K562 (cell line): ENCODE results near the gene CLIC1. TPM values are rescaled to one million over a fixed set of nuclear protein-coding genes. Genes with fewer than 3 reads are reported as not detected.

Experiments used
- CBFB ChIP-seq: sonication (generic); formaldehyde crosslinking; IDR thresholded peaks from 2 replicates; pipeline ENCODE4 v1.4.0; 2020; ENCODE audit warnings: mild to moderate bottlenecking, missing genetic modification reagents
- CBX5 ChIP-seq: IDR thresholded peaks from 2 replicates; pipeline ENCODE4 v1.6.1; 2014; ENCODE audit warnings: low read depth, borderline replicate concordance
- CHD2 ChIP-seq: IDR thresholded peaks from 2 replicates; pipeline ENCODE4 v1.6.1; 2011; ENCODE audit warnings: low read depth, low read length
- EGR1 ChIP-seq: fragments of 450-650 bp; conservative IDR thresholded peaks from 2 replicates; pipeline ENCODE4 v1.6.1; 2017; ENCODE audit warnings: mild to moderate bottlenecking
- IRF2 ChIP-seq: sonication (generic); formaldehyde crosslinking; IDR thresholded peaks from 2 replicates; pipeline ENCODE4 v1.8.1; 2022; ENCODE audit warnings: mild to moderate bottlenecking, missing genetic modification reagents
- KLF1 ChIP-seq: fragments of 450-650 bp; IDR thresholded peaks from 2 replicates; pipeline ENCODE4 v1.6.1; 2016; ENCODE audit warnings: missing genetic modification characterization, missing compliant biosample characterization
- NR1H2 ChIP-seq: sonication (generic); formaldehyde crosslinking; IDR thresholded peaks from 2 replicates; pipeline ENCODE4 v1.4.0; 2020; ENCODE audit warnings: mild to moderate bottlenecking, missing genetic modification reagents
- PHTF2 ChIP-seq: fragments of 250-450 bp; sonication (Bioruptor Pico); IDR thresholded peaks from 2 replicates; pipeline ENCODE4 v1.5.0; 2021; ENCODE audit warnings: mild to moderate bottlenecking
- POLR2A ChIP-seq: fragments of 450-650 bp; conservative IDR thresholded peaks from 2 replicates; pipeline ENCODE4 v1.6.1; 2016
- POLR2G ChIP-seq: fragments of 200-400 bp; formaldehyde crosslinking; IDR thresholded peaks from 2 replicates; pipeline ENCODE4 v1.6.1; 2017; ENCODE audit warnings: low read depth, mild to moderate bottlenecking, antibody characterized with exemption, low read length, moderate library complexity
- PTTG1 ChIP-seq: fragments of 450-650 bp; IDR thresholded peaks from 2 replicates; pipeline ENCODE4 v1.6.1; 2016; ENCODE audit warnings: low read depth, mild to moderate bottlenecking, missing genetic modification characterization, missing compliant biosample characterization
- RUNX1 ChIP-seq: sonication (generic); IDR thresholded peaks from 2 replicates; pipeline ENCODE4 v1.6.1; 2016; ENCODE audit warnings: antibody characterized with exemption, low read depth
- SLC30A9 ChIP-seq: fragments of 250-450 bp; sonication (Bioruptor Pico); IDR thresholded peaks from 2 replicates; pipeline ENCODE4 v1.8.0; 2022; ENCODE audit warnings: mild to moderate bottlenecking, moderate library complexity
- TAL1 ChIP-seq: fragments of 450-650 bp; IDR thresholded peaks from 2 replicates; pipeline ENCODE4 v1.6.1; 2016; ENCODE audit warnings: mild to moderate bottlenecking
- ZKSCAN1 ChIP-seq: fragments of 150-350 bp; IDR thresholded peaks from 2 replicates; pipeline ENCODE4 v1.6.1; 2016; ENCODE audit warnings: low read depth, low read length
- ZNF408 ChIP-seq: fragments of 250-450 bp; sonication (Bioruptor Pico); IDR thresholded peaks from 2 replicates; pipeline ENCODE4 v1.4.0; 2020; ENCODE audit warnings: low read depth, mild to moderate bottlenecking, moderate library complexity
- ZNF589 ChIP-seq: fragments of 200-800 bp; sonication (Bioruptor generic); IDR thresholded peaks from 2 replicates; pipeline ENCODE4 v1.6.1; 2016; ENCODE audit warnings: low read depth, missing genetic modification characterization, missing compliant biosample characterization
- ZNF76 ChIP-seq: fragments of 250-450 bp; sonication (Bioruptor Pico); IDR thresholded peaks from 2 replicates; pipeline ENCODE4 v1.4.0; 2020; ENCODE audit warnings: mild to moderate bottlenecking, moderate library complexity, borderline replicate concordance
- polyA plus RNA-seq, 8 experiments: library from polyadenylated mRNA; depleted of rRNA in 4 of 8; stranded (reverse) in 5 of 8; unstranded in 3 of 8; fragments of >200 nt; fragmentation: Nextera tagmentation in 2 of 8; fragmentation: Illumina TruSeq in 1 of 8; extraction: Ambion mirVana in 2 of 8; extraction: Trizol in 1 of 8; gene quantifications; 2 replicates each; pipeline versions ENCODE4 v1.2.1 to v1.2.3, GENCODE V29; 2011 to 2014; ENCODE audit warnings: inconsistent platforms in 1 of 8, missing spikeins in 1 of 8
- total RNA-seq, 7 experiments: library from RNA; depleted of rRNA in 6 of 7; stranded (reverse); fragments of >200 nt in 6 of 7; fragmentation: Illumina TruSeq in 2 of 7; extraction: Trizol in 2 of 7; gene quantifications; 2 replicates each; pipeline versions ENCODE4 v1.2.1 to v1.2.3, GENCODE V29; 2011 to 2021; ENCODE audit warnings: low replicate concordance in 1 of 7
- TF ChIP-seq, protein P1 (sequence below): IDR thresholded peaks from 3 replicates; pipeline ENCODE4 v1.6.1; 2011; ENCODE audit warnings: borderline replicate concordance, mild to moderate bottlenecking, moderate library complexity; ENCODE audit not compliant: insufficient read length; ENCODE audit errors: extremely low read depth
- TF ChIP-seq, protein P2 (sequence below): sonication (generic); formaldehyde crosslinking; IDR thresholded peaks from 2 replicates; pipeline ENCODE4 v1.8.1; 2022; ENCODE audit warnings: missing genetic modification reagents
- TF ChIP-seq, protein P3 (sequence below): sonication (generic); formaldehyde crosslinking; IDR thresholded peaks from 2 replicates; pipeline ENCODE4 v1.8.1; 2023; ENCODE audit warnings: mild to moderate bottlenecking, missing genetic modification reagents
- TF ChIP-seq, protein P4 (sequence below): fragments of 450-650 bp; IDR thresholded peaks from 2 replicates; pipeline ENCODE4 v1.6.1; 2014; ENCODE audit warnings: low read depth, mild to moderate bottlenecking, moderate library complexity, borderline replicate concordance

CLIC1 gene
- total and polyA plus RNA-seq, 9 of the 15 experiments (the other 6 are each of a cell fraction or from before 2014, with no cell fraction given) = 1,267 to 2,419 (median 1,808) TPM

DNA sequence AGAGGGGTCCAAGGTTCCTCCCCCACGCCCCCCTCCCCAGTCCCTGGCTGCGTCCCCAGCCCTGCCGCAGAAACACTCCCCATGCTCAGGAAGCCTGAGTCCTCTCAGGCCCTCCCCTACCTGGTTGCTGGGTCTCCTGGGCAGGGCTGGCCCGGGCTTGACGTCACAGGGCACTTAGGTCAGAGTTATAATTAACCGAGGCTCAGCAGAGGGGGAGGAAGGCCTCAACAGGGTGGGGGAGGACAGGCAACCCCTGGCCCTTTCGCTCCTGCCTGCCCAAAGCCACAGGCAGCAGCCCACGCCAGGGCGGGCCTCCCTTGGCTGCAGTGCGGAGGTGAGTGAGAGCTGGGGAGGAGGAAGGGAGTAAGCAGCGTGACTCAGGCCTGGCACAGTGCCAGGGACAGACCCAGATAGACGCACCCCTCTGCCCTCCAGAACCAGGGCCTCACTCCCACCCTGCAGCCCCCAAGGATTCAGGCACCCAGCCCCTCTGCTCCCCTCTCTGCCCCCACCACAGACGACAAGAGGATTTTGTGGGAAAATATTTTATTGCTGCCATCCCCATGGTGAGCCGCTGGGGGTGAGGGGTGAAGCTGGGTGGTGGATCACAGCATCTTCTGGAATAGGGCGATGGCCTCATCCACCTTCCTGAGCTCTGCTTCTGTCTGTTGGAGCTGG, 40.8 kb upstream of the CLIC1 start, which contains the start of gene VWA7 (continued):
- TF ChIP-seq ZKSCAN1 = peak; percentile 91
- peak; percentile 84 for TF ChIP-seq POLR2G
- TF ChIP-seq ZNF408 (CRISPR knock-in tag) = no peak
- peak; percentile 84; the same call in 1 of the 2 replicates for TF ChIP-seq POLR2A
- TF ChIP-seq, protein P1, sequence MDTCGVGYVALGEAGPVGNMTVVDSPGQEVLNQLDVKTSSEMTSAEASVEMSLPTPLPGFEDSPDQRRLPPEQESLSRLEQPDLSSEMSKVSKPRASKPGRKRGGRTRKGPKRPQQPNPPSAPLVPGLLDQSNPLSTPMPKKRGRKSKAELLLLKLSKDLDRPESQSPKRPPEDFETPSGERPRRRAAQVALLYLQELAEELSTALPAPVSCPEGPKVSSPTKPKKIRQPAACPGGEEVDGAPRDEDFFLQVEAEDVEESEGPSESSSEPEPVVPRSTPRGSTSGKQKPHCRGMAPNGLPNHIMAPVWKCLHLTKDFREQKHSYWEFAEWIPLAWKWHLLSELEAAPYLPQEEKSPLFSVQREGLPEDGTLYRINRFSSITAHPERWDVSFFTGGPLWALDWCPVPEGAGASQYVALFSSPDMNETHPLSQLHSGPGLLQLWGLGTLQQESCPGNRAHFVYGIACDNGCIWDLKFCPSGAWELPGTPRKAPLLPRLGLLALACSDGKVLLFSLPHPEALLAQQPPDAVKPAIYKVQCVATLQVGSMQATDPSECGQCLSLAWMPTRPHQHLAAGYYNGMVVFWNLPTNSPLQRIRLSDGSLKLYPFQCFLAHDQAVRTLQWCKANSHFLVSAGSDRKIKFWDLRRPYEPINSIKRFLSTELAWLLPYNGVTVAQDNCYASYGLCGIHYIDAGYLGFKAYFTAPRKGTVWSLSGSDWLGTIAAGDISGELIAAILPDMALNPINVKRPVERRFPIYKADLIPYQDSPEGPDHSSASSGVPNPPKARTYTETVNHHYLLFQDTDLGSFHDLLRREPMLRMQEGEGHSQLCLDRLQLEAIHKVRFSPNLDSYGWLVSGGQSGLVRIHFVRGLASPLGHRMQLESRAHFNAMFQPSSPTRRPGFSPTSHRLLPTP = no peak
- TF ChIP-seq SLC30A9 = no peak
- TF ChIP-seq KLF1 = peak; percentile 92
- peak; percentile 40; the same call in 1 of the 2 replicates for TF ChIP-seq TAL1
- TF ChIP-seq, protein P2, sequence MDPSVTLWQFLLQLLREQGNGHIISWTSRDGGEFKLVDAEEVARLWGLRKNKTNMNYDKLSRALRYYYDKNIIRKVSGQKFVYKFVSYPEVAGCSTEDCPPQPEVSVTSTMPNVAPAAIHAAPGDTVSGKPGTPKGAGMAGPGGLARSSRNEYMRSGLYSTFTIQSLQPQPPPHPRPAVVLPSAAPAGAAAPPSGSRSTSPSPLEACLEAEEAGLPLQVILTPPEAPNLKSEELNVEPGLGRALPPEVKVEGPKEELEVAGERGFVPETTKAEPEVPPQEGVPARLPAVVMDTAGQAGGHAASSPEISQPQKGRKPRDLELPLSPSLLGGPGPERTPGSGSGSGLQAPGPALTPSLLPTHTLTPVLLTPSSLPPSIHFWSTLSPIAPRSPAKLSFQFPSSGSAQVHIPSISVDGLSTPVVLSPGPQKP = no peak
- TF ChIP-seq ZNF589 = peak; percentile 80
- TF ChIP-seq CBFB (CRISPR knock-in tag) = peak; percentile 90
- TF ChIP-seq, protein P3, sequence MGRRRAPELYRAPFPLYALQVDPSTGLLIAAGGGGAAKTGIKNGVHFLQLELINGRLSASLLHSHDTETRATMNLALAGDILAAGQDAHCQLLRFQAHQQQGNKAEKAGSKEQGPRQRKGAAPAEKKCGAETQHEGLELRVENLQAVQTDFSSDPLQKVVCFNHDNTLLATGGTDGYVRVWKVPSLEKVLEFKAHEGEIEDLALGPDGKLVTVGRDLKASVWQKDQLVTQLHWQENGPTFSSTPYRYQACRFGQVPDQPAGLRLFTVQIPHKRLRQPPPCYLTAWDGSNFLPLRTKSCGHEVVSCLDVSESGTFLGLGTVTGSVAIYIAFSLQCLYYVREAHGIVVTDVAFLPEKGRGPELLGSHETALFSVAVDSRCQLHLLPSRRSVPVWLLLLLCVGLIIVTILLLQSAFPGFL = no peak
- TF ChIP-seq EGR1 = peak; percentile 100
- TF ChIP-seq PTTG1 (tag) = no peak
- TF ChIP-seq, protein P4, sequence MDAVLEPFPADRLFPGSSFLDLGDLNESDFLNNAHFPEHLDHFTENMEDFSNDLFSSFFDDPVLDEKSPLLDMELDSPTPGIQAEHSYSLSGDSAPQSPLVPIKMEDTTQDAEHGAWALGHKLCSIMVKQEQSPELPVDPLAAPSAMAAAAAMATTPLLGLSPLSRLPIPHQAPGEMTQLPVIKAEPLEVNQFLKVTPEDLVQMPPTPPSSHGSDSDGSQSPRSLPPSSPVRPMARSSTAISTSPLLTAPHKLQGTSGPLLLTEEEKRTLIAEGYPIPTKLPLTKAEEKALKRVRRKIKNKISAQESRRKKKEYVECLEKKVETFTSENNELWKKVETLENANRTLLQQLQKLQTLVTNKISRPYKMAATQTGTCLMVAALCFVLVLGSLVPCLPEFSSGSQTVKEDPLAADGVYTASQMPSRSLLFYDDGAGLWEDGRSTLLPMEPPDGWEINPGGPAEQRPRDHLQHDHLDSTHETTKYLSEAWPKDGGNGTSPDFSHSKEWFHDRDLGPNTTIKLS = peak; percentile 56; the same call in 1 of the 2 replicates
- no peak for TF ChIP-seq IRF2 (CRISPR knock-in tag)
- TF ChIP-seq CBX5 = peak; percentile 66; the same call in 1 of the 2 replicates
- peak; percentile 89; the same call in 1 of the 2 replicates for TF ChIP-seq RUNX1
- no peak for TF ChIP-seq ZNF76 (CRISPR knock-in tag)
- peak; percentile 32; the same call in 1 of the 2 replicates for TF ChIP-seq PHTF2
- no peak for TF ChIP-seq NR1H2 (CRISPR knock-in tag)
- peak; percentile 49 for TF ChIP-seq CHD2
